Measurements from ENCODE around the gene DGKI.

DNA sequence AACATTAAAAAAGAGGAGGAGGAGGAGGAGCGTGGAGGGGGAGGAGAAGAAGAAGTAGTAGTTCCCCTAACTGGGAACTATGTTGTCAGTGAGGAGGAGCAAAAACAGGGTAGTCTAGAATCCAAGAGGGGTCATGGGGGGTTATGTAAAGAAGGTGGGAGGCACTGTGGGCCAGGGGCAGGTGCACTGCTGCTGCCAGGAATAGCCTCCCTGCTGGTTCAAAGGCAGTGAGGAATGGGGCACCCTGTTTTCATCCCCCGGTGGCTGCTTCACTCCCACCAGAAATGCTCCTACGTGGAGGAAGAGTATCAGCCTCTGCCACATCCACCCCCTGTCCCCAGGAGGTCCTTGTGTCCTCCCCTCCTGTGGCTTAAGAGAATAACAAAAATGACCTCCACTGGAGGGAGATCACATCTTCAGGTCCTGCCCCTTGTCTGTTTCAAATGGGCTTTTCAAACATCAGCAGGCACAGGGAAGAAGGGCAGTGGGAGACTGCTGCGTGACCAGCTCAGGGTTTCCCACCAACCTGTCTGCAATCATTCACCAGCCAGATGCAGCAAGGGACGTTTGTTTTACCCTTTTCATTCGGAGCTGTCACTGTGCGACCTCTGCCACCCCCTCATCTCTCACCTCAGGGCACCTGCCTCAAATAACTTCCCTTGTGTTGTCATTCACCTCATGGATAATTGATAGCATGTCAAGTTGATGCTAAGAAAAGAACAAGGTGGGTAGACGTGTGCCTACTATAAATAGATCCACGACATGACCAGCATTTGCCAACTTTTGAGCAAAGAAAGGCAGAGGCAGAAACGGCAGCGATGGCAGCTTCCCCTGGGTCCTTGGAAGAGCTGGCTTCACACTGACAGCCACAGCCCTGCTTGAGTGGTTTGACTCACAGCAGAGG, 92.6 kb downstream of the DGKI start:
- no peak for TF ChIP-seq CTCF (IDR thresholded peaks at IDR 0.05; ENCODE audit: low read length)
- TF ChIP-seq EZH2 (IDR thresholded peaks at IDR 0.05; ENCODE audit: borderline replicate concordance, low read length): no peak
